BLaER1 treated with 17β-estradiol and CSF1 and Interleukin-3, amounts not matched to agents 10 nM and 100 nM (cell line): ENCODE results near the gene SIM2.
A peak's percentile ranks its signal among the peaks of the same experiment; 100 is the strongest.
"Not testable (repeated sequence)": the region's sequence is repeated elsewhere in the genome, so short reads cannot be mapped to it uniquely, and the experiment has no call there.

Source experiments
- H3K27ac ChIP-seq, 11 experiments: shearing (Covaris generic); formaldehyde crosslinking; 2 replicates each; pipeline ENCODE4 v1.8.1; 2022
- H3K27me3 ChIP-seq, 11 experiments: shearing (Covaris generic); formaldehyde crosslinking; 2 replicates each; pipeline ENCODE4 v1.8.1; 2022
- H3K36me3 ChIP-seq, 11 experiments: shearing (Covaris generic); formaldehyde crosslinking; 2 replicates each; pipeline ENCODE4 v1.8.1; 2022
- H3K4me1 ChIP-seq, 10 experiments: shearing (Covaris generic); formaldehyde crosslinking; 2 replicates each; pipeline ENCODE4 v1.8.1; 2022
- H3K4me2 ChIP-seq, 11 experiments: shearing (Covaris generic); formaldehyde crosslinking; 2 replicates each; pipeline ENCODE4 v1.8.1; 2022
- H3K4me3 ChIP-seq, 10 experiments: shearing (Covaris generic); formaldehyde crosslinking; 2 replicates each; pipeline ENCODE4 v1.8.1; 2022
- H3K9ac ChIP-seq, 11 experiments: shearing (Covaris generic); formaldehyde crosslinking; 2 replicates each; pipeline ENCODE4 v1.8.1; 2022
- H3K9me3 ChIP-seq, 11 experiments: shearing (Covaris generic); formaldehyde crosslinking; replicated peaks in 1 of 11; 2 replicates each; pipeline ENCODE4 v1.8.1; 2022
- H4K20me1 ChIP-seq, 11 experiments: shearing (Covaris generic); formaldehyde crosslinking; 2 replicates each; pipeline ENCODE4 v1.8.1; 2022
- Cebpa-rat ChIP-seq, 11 experiments: shearing (Covaris generic); IDR thresholded peaks; 2 replicates each; pipeline ENCODE4 v1.8.1; 2022

The SIM2 gene

DNA sequence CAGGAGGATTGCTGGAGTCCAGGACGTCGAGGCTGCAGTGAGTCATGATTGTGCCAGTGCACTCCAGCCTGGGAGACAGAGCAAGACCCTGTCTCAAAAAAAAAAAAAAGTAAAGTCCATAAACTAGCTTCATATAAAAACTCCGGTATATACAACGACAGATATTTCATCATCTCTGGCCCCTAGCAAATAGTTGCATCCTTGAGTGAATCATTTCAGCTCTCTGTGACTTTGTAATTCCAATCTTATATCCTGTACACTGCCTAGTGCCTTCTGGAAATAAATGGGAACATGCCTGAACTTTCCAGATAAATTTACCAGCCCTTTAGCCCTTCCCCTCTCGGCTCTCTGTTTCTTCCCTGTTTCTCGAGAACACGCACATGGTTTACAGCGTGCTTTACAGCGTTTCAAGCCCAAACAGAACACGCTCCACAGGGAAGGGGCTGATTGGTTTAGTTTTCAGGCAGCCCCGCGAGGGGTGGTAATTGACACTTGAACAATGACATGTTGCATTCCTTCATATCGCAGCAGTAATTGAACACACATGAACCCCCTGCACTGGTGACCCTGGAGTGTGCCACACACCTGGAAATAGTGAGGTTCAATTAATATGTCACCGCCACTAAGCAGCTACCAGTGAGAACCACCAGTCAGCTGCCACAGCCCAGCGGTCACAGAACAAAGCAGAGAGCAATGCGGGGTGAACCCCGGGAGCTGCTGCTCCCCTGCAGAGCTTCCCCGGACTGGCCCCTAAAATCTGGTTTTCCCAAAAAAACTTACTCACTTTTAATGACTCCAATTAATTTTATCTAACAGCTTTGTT, 35.7 kb upstream of the SIM2 start:
- Histone ChIP-seq H3K27ac (no peak overlapping the region), H3K4me2 (peak overlapping the region in 7 of 11 experiments; percentile 43 to 66 (median 57); a peak in 14 of 22 replicates), H3K4me3 (no peak overlapping the region), H3K9ac (no peak overlapping the region), H3K27me3 (no peaks in the 10 kb centered on the region), H3K9me3 (peaks cover 0 to 7% (median 0%) of the 10 kb centered on the region in 11 experiments; a peak in 1 of 22 replicates), H3K4me1 (peaks cover 0 to 13% (median 11%) of the 10 kb centered on the region in 10 experiments; a peak in 13 of 20 replicates), H3K36me3 (no peaks in the 10 kb centered on the region), H4K20me1 (no peaks in the 10 kb centered on the region)
- no peak for TF ChIP-seq Cebpa-rat (IDR thresholded peaks at IDR 0.05)

DNA sequence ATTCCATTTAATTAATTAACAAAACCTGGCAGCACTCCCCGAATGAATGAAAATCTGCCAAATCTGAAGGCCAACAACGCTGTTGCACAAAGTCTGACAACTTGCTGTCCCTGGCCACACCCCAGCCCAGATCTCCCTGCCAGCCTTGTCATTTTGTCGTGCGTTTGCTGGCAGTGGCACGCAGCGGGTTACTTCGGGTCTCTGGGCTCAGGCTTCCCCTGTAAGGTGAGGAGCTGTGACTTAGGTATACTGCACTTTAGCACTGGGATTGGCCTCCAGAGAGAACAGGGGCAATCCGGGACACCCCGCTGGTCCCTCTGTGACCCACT, 34.3 kb upstream of the SIM2 start:
- no peak overlapping the region for H3K4me2 ChIP-seq
- peaks cover 0 to 7% (median 0%) of the 10 kb centered on the region in 11 experiments; a peak in 1 of 22 replicates for H3K9me3 ChIP-seq
- H4K20me1 ChIP-seq = no peaks in the 10 kb centered on the region
- H3K27ac ChIP-seq = no peak overlapping the region
- H3K4me1 ChIP-seq = peaks cover 0 to 13% (median 11%) of the 10 kb centered on the region in 10 experiments; a peak in 13 of 20 replicates
- H3K9ac ChIP-seq = no peak overlapping the region
- H3K27me3 ChIP-seq = no peaks in the 10 kb centered on the region
- H3K36me3 ChIP-seq = no peaks in the 10 kb centered on the region
- no peak for TF ChIP-seq Cebpa-rat (IDR thresholded peaks at IDR 0.05)
- no peak overlapping the region for H3K4me3 ChIP-seq

DNA sequence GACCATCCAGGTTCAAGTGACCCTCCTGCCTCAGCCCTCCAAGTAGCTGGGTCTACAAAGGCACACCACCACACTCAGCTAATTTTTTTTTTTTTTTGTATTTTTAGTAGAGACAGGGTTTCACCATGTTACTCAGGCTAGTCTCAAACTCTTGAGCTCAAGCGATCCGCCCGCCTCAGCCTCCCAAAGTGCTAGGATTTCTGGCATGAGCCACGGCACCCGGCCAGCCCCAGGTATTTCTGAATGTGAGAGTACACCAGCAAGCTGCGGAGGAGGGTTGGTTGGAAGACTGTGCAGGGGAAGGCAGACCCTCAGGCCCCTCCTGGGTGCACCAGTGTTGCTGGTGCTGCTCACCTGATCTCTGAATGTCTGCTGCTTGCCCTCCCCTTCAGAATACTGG, 33.1 kb upstream of the SIM2 start:
- no peaks in the 10 kb centered on the region for H3K27me3 ChIP-seq
- no peaks in the 10 kb centered on the region for H4K20me1 ChIP-seq
- no peaks in the 10 kb centered on the region for H3K9me3 ChIP-seq
- H3K4me1 ChIP-seq = peaks cover 0 to 13% (median 11%) of the 10 kb centered on the region in 10 experiments; a peak in 13 of 20 replicates
- H3K36me3 ChIP-seq = no peaks in the 10 kb centered on the region
- no peak overlapping the region for H3K4me3 ChIP-seq
- H3K27ac ChIP-seq = no peak overlapping the region
- no peak for TF ChIP-seq Cebpa-rat (IDR thresholded peaks at IDR 0.05)
- H3K4me2 ChIP-seq = no peak overlapping the region
- no peak overlapping the region for H3K9ac ChIP-seq

DNA sequence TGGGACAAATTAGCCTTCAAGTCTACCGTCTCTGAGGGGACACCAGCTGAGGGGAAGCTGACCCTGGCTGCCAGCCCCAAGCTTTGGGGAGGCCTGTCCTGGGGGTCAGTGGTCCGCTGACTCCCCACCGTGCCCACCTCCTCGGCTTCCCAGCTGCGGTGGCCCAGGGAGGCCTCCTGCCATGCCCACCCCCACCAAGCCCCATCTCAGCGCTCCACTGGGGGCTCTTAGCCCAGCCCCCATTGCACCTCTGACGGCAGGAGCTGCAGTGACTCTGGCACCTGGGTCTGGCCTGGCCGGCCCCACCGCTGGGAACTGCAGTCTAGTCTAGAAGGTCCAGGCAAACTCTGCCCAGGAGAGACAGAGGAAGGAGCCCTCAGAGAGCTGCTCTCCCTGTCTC, 30.2 kb upstream of the SIM2 start:
- TF ChIP-seq Cebpa-rat (IDR thresholded peaks at IDR 0.05) = no peak
- no peaks in the 10 kb centered on the region for H3K27me3 ChIP-seq
- H3K27ac ChIP-seq = no peak overlapping the region

DNA sequence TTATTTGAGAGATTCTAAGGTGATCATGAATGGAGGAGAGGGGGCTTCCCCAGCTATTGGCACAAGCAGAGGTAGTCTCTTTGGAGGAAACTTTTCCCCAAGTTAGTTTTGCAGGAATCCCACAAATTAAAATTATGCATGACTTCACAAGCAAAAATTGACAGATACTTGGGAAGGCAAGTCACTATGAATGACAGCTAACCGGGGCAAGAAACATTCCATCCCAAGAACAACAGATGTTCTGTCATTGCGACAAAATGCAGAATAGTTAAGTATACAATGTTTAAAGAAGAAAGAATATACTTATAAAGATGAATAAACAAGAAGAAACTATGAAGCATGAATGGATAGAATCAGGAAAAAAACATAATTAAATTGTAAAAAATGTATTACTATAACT, 27.1 kb upstream of the SIM2 start:
- Histone ChIP-seq H3K4me1 (no peaks in the 10 kb centered on the region; a peak in 1 of 20 replicates), H3K9ac (no peak overlapping the region), H3K27ac (no peak overlapping the region), H3K4me3 (no peak overlapping the region), H3K36me3 (no peaks in the 10 kb centered on the region), H3K27me3 (no peaks in the 10 kb centered on the region), H3K9me3 (peaks cover 0 to 16% (median 0%) of the 10 kb centered on the region in 11 experiments; a peak in 7 of 22 replicates), H3K4me2 (no peak overlapping the region), H4K20me1 (no peaks in the 10 kb centered on the region)
- TF ChIP-seq Cebpa-rat (IDR thresholded peaks at IDR 0.05) = no peak

More for the DNA sequence above, 30.2 kb upstream of the SIM2 start:
- Histone ChIP-seq H3K9me3 (peaks cover 0 to 2% (median 0%) of the 10 kb centered on the region in 11 experiments; a peak in 3 of 22 replicates), H3K9ac (no peak overlapping the region), H3K4me1 (peaks cover 0 to 7% (median 6%) of the 10 kb centered on the region in 10 experiments; a peak in 13 of 20 replicates), H3K4me3 (no peak overlapping the region), H3K4me2 (no peak overlapping the region), H3K36me3 (no peaks in the 10 kb centered on the region), H4K20me1 (no peaks in the 10 kb centered on the region)

DNA sequence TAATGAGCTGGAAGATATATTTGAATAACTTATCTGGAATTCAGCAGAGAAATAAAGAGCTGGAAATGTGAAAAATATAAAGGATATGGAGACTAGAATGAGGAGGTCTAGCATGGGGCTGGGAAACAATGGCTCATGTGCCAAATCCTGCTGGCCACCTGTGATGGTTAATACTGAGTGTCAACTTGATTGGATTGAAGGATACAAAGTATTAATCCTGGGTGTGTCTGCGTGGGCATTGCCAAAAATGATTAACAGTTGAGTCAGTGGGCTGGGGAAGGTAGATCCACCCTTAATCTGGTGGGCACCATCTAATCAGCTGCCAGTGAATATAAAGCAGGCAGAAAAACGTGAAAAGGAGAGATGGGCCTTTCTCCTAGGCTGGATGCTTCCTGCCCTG, 26.6 kb upstream of the SIM2 start:
- H4K20me1 ChIP-seq, H3K27me3 ChIP-seq, H3K27ac ChIP-seq, H3K36me3 ChIP-seq, H3K4me3 ChIP-seq, H3K9ac ChIP-seq, H3K4me1 ChIP-seq, H3K4me2 ChIP-seq: not testable (repeated sequence)
- peaks cover 0 to 16% (median 0%) of the 10 kb centered on the region in 11 experiments; a peak in 7 of 22 replicates for H3K9me3 ChIP-seq

DNA sequence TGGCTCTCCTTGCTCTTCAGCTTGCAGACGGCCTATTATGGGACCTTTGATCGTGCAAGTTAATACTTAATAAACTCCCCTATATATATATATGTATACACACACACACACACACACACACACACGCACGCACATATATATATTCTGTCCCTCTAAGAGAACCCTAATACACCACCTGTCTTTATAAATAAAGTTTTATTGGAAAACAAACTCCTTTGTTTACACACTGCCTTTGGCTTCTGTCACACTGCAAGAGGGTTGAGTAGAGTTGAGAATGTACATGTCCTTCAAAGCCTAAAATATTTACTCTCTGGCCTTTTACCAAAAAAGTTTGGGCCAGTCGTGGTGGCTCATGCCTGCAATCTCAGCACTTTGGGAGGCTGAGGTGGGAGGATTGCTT, 26.2 kb upstream of the SIM2 start:
- Histone ChIP-seq H3K9me3 (peaks cover 0 to 16% (median 0%) of the 10 kb centered on the region in 11 experiments; a peak in 7 of 22 replicates), H3K27me3 (no peaks in the 10 kb centered on the region), H3K4me1 (no peaks in the 10 kb centered on the region; a peak in 1 of 20 replicates), H3K4me3 (no peak overlapping the region), H4K20me1 (no peaks in the 10 kb centered on the region), H3K27ac (no peak overlapping the region), H3K4me2 (no peak overlapping the region), H3K36me3 (no peaks in the 10 kb centered on the region), H3K9ac (no peak overlapping the region)
- no peak for TF ChIP-seq Cebpa-rat (IDR thresholded peaks at IDR 0.05)

DNA sequence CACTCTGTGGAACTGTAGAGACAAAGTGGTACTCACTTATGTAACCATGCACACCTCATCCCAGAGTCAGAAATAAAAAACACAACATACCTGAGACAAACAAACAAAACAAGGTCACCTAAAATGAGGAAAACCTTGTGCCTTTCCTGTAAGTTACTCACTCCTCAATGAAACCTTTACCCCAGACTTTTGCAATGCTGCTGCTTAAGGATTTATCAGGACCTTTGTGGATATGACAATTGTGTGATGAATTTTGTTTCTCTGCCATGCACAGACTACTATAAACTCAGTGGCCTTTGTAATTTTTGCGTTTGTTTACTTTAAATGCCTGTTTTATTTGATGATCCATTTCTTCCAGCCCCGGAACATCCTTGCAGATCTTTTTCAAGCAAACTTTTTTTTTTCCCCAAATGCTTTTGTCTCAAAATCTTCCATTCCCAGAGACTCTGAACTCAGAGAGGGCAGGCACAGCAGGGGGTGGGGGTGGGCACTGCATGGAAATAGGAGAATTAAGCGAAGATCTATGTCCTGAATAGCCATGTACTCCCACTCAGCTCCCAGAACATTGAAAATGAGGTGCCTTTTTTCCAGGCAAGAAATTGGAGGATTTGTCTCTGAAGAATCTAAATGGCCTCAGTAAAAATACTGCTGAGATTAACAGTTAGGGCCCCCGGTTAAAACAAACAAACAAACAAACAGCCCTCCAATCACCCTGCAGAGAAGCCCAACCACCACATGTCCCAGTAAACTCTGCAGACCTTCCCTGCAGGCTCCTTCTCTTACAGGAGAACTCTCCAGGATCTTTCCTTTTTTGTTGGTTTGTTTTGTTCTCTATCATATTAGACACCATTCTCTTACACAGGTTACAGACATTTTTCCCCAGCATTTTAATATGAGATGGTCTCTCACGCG, 22.6 kb upstream of the SIM2 start:
- Histone ChIP-seq H3K4me1 (no peaks in the 10 kb centered on the region), H3K27me3 (no peaks in the 10 kb centered on the region), H3K4me3 (no peak overlapping the region), H4K20me1 (no peaks in the 10 kb centered on the region), H3K27ac (no peak overlapping the region), H3K4me2 (no peak overlapping the region), H3K36me3 (no peaks in the 10 kb centered on the region), H3K9ac (no peak overlapping the region), H3K9me3 (peaks cover 13 to 35% (median 17%) of the 10 kb centered on the region in 11 experiments)
- TF ChIP-seq Cebpa-rat (IDR thresholded peaks at IDR 0.05) = no peak

DNA sequence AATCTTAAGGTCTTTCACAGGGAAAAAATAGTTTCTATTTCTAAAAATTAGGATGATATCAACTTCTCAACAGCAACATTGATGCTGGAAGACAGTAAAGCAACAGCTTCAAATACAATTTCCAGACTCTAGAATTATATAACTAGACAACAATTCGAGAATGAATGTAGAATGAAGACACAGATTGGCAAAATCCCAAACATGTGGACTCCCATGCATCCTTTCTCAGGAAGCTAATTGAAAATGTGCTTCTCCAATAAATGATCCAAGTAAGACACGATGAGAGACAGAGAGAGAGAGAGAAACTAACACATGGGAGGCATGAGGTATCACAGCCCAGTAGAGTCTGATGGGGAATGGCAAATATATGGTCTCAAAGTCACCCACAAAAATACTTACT, 21.5 kb upstream of the SIM2 start:
- H4K20me1 ChIP-seq = no peaks in the 10 kb centered on the region
- no peak overlapping the region for H3K4me2 ChIP-seq
- TF ChIP-seq Cebpa-rat (IDR thresholded peaks at IDR 0.05) = no peak
- no peak overlapping the region for H3K27ac ChIP-seq
- H3K9ac ChIP-seq = no peak overlapping the region
- H3K36me3 ChIP-seq = no peaks in the 10 kb centered on the region
- H3K4me3 ChIP-seq = no peak overlapping the region
- H3K27me3 ChIP-seq = no peaks in the 10 kb centered on the region
- H3K9me3 ChIP-seq = peaks cover 16 to 42% (median 22%) of the 10 kb centered on the region in 11 experiments
- H3K4me1 ChIP-seq = no peaks in the 10 kb centered on the region
